Osteoblast (primary cell): ENCODE results near the gene FUT3. TPM values are rescaled to one million over a fixed set of nuclear protein-coding genes. Genes with fewer than 3 reads are reported as not detected.
"Not testable (repeated sequence)": the region's sequence is repeated elsewhere in the genome, so short reads cannot be mapped to it uniquely, and the experiment has no call there.

Experiments used
- DNase-seq: peaks from one replicate; pipeline ENCODE4 v3.0.0; 2011; ENCODE audit warnings: low spot score, mixed read lengths; ENCODE audit not compliant: insufficient read length; ENCODE audit errors: missing footprints
- H2AFZ ChIP-seq: 2 replicates; pipeline ENCODE4 v1.6.0; 2011; ENCODE audit warnings: mild to moderate bottlenecking, low read length
- H3K27ac ChIP-seq: 2 replicates; pipeline ENCODE4 v1.5.1; 2011; ENCODE audit warnings: mild to moderate bottlenecking, low read depth, low read length, moderate library complexity
- H3K27me3 ChIP-seq: 2 replicates; pipeline ENCODE4 v1.6.0; 2012; ENCODE audit warnings: mild to moderate bottlenecking, control low read depth, inconsistent platforms, low read length, moderate library complexity; ENCODE audit not compliant: insufficient read depth
- H3K36me3 ChIP-seq: 2 replicates; pipeline ENCODE4 v1.5.1; 2011; ENCODE audit warnings: mild to moderate bottlenecking, low read length, control low read depth, moderate library complexity; ENCODE audit not compliant: insufficient read depth
- H3K4me1 ChIP-seq: 2 replicates; pipeline ENCODE4 v1.5.1; 2011; ENCODE audit warnings: mild to moderate bottlenecking, low read length, control low read depth, moderate library complexity; ENCODE audit not compliant: insufficient read depth
- H3K4me2 ChIP-seq: 2 replicates; pipeline ENCODE4 v1.6.0; 2011; ENCODE audit warnings: mild to moderate bottlenecking, low read length; ENCODE audit not compliant: insufficient read depth
- H3K4me3 ChIP-seq: fragments of 200-600 bp; sonication (generic); 3 replicates; pipeline ENCODE4 v1.5.1; 2012; ENCODE audit warnings: mild to moderate bottlenecking, low read length, inconsistent platforms; ENCODE audit not compliant: insufficient read depth
- H3K79me2 ChIP-seq: 2 replicates; pipeline ENCODE4 v1.6.0; 2012; ENCODE audit warnings: mild to moderate bottlenecking, low read length, control low read depth, inconsistent platforms; ENCODE audit not compliant: insufficient read depth
- H3K9me3 ChIP-seq: 2 replicates; pipeline ENCODE4 v1.5.1; 2011; ENCODE audit warnings: low read depth, low read length, control low read depth
- H4K20me1 ChIP-seq: 2 replicates; pipeline ENCODE4 v1.6.0; 2012; ENCODE audit warnings: mild to moderate bottlenecking, low read length, control low read depth; ENCODE audit not compliant: insufficient read depth
- CTCF ChIP-seq: IDR thresholded peaks from 2 replicates; pipeline ENCODE4 v1.5.1; 2011; ENCODE audit warnings: mild to moderate bottlenecking, low read depth, low read length, moderate library complexity; ENCODE audit errors: extremely low read depth
- total RNA-seq: library from RNA; depleted of rRNA; stranded (reverse); fragments of >200 nt; gene quantifications from 2 replicates; pipeline ENCODE4 v1.2.3, GENCODE V29; 2012

FUT3 gene
- total RNA-seq, 1 donor = not detected

GRCh38 chr19:5877427-5877826, 26.2 kb upstream of the FUT3 start:
- H3K27me3 ChIP-seq = peaks cover 6% of the 10 kb centered on the region
- H3K4me1 ChIP-seq = peaks cover 6% of the 10 kb centered on the region
- no peak for TF ChIP-seq CTCF
- no peak overlapping the region for H3K4me3 ChIP-seq
- H4K20me1 ChIP-seq = no peaks in the 10 kb centered on the region
- H3K27ac ChIP-seq = no peak overlapping the region
- H3K4me2 ChIP-seq = no peak overlapping the region
- H2AFZ ChIP-seq = no peak overlapping the region
- no peaks in the 10 kb centered on the region for H3K79me2 ChIP-seq
- DNase-seq = no peak
- no peaks in the 10 kb centered on the region for H3K9me3 ChIP-seq
- H3K36me3 ChIP-seq = no peaks in the 10 kb centered on the region

DNA sequence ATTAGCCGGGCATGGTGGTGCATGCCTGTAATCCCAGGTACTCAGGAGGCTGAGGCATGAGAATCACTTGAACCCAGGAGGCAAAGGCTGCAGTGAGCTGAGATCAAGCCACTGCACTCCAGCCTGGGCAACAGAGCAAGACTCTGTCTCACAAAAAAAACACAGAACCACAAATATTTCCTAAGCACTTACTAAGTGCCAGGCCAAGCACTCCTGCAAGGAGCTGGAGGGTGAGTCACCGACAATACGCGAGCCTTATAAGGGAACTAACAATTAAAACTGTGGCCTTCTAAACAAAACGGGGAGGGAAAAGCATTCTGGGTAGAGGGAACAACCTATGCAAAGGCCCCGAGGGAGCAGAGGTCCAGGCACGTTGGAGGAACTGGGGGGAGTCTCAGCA, 23.2 kb upstream of the FUT3 start:
- H4K20me1 ChIP-seq, H2AFZ ChIP-seq, H3K36me3 ChIP-seq, H3K27me3 ChIP-seq, H3K79me2 ChIP-seq, H3K4me2 ChIP-seq, H3K9me3 ChIP-seq, H3K4me1 ChIP-seq, H3K27ac ChIP-seq, H3K4me3 ChIP-seq: not testable (repeated sequence)
- DNase-seq = peak; percentile 94

- Histone ChIP-seq H3K4me2 (no peak overlapping the region), H3K9me3 (no peaks in the 10 kb centered on the region), H4K20me1 (no peaks in the 10 kb centered on the region), H3K27me3 (peaks cover 3% of the 10 kb centered on the region), H3K4me3 (no peak overlapping the region), H3K27ac (no peak overlapping the region), H3K36me3 (no peaks in the 10 kb centered on the region), H3K79me2 (no peaks in the 10 kb centered on the region), H2AFZ (no peak overlapping the region), H3K4me1 (no peaks in the 10 kb centered on the region)
- no peak for TF ChIP-seq CTCF
- DNase-seq = peak; percentile 42
These were observed 22.5 kb upstream of the FUT3 start for GRCh38 chr19:5873617-5874199.

DNA sequence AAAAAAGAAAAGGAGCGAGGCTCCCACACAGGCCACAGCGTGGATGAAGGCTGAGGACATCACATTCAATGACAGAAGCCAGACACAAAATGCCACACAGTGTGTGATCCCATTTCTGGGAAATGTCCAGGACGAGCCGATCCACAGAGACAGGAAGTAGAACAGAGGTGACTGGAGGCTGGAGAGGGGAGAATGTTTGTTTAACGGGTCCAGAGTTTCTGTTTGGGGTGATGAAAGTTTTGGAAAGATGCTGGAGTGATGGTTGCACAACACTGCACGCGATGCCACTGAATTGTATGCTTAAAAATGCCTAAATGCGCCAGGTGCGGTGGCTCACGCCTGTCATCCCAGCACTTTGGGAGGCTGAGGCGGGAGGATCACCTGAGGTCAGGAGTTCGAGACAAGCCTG, 19.7 kb upstream of the FUT3 start:
- peak; percentile 1 for DNase-seq
- Histone ChIP-seq H3K4me2 (no peak overlapping the region), H3K9me3 (no peaks in the 10 kb centered on the region), H3K79me2 (no peaks in the 10 kb centered on the region), H3K27ac (no peak overlapping the region), H3K4me3 (no peak overlapping the region), H3K36me3 (no peaks in the 10 kb centered on the region), H4K20me1 (no peaks in the 10 kb centered on the region), H3K27me3 (peaks cover 3% of the 10 kb centered on the region), H2AFZ (no peak overlapping the region), H3K4me1 (no peaks in the 10 kb centered on the region)
- no peak for TF ChIP-seq CTCF
